Left hindlimb (tissue), 1 donor: ENCODE measurements around the gene ZBTB16.

Experiments
- DNase-seq: peaks from one replicate; pipeline ENCODE4 v3.0.0-alpha.2; 2018

Gene ZBTB16

DNA sequence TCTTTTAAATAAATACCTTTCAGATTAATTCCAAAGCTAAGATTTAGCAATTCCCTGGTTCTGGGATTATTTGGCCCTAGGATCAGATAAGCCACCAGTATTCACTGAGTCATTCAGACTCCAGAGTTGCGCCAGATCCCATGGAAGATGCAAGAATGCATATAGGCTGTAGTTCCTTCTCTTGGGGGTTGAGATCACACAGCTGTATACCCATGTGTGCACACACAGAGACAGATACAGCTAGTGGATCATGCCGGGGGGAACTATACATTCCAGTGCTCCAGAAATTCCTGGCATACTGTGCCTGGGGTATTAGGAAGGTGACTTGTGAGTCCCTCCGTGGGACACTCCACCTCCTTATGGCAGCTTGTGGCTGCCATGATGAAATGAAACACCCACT lies 75.4 kb downstream of the ZBTB16 start:
- no peak for DNase-seq

DNA sequence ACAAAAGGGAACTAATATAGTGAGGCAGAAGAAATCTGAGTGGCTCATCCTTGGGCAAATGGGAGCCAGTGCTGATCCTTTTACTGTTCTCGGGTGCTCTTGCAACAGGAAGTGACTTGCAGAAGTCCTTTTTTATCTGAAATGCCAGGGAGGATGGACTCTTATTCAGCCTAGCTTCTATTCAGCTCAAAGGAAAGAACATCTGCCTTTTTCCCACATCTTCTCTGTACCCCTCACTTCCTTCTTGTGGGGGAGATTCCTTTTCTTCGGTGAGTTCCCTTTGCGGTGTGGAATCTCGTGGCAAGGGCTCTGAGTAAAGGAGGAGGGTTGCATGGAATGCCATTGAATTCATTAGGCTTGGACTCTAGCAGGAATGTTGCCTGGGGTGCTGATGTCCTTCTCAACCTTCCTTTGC lies 76.2 kb downstream of the ZBTB16 start:
- DNase-seq: no peak

DNA sequence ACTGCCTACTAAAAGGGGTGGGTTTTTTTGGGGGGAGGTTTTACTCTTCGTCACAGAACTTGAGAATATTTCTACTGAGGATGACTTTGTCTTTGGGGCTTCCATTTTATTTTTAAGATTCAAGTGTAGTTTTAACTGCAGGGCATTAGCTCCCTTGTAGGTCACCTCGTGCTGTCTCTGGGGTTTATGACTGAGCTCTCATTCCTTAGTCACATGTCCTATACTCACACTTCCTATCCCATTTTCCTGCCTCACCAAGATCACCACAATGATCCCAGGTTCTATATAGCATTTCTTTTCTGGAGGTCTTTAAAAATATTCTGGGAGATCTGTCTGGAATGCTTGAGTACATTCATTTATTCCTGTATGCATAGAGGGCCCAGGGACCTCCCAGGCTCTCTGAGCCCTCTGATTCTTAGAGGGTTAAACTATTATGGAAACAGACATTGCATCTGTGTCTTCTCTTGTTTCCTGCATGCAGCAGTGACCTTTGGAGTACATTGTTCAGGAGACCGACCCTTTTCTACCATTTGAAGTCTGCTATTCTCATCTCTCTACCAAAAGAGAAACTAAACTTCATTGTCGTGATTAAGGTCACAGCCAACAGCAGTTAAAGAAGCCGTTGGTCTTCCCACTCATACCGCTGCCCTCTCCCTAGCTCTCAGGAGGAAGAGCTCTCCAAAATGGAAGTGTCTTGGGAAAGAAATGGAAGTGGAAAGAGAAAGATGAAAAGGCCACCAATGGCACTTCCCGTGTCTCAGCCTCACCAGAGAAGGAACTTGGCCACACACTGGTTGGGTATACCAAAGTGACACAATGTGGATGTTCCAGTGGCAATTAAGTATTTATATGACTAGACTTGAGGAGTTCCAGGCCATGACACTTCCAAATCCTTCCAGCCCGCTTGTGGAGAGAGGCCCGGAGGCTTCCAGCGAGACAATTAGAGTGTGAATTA lies 77.5 kb downstream of the ZBTB16 start:
- no peak for DNase-seq

DNA sequence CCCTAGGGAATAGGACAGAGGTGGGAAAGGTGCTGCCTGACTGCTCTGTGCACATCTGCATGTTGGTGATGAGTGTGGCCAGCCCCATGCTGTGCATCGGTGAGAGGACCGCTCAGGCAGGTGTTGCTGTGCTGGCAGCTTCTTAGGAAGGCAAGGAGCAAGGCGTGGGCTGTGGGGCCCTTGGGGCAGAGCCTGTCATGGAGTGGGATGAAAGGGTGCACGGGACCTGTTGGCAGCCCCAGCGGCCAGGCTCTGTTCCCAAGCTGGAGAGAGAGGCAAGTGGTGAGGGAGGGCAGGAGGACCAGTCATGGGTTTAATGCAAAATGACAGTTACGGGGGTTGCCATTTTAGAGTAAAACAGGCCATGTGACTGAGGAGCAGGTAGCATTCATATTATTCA lies 78.3 kb downstream of the ZBTB16 start:
- DNase-seq: no peak

DNA sequence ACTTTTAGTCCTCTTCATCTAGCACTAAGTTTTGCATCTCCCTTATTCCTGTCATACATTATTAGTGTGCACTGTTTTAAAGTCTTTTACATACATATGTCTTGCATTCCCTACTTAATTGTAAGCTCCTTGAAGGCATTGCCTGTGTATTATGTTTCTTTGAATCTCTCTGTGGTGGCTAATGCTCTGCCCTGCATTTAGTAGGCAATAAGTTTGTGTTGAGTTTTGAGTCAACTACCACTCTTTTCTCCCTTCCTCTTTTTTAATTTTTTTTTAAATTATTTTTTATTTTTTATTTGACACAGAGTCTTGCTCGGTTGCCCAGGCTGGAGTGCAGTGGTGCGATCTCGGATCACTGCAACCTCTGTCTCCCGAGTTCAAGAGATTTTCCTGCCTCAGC lies 78.9 kb downstream of the ZBTB16 start:
- no peak for DNase-seq

DNA sequence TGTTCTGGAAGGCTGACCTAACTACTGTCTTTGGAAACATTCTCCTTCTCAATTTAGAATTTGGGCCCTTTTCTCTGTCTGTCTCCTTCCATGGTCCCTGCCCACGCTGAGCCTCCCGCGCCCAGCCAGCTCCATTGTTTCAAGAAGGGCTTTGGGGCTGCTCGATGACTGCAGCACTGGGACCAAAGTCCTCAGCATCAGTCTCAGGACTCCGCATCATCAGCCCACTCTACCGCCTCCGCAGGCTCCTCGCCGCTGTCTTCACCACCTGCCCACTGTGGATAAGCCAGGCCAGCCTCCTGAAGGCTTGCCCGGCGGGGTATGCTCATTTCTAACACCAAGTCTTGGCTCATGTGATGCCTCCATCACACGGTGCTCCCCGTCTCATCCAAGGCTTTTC lies 81.3 kb downstream of the ZBTB16 start:
- no peak for DNase-seq

DNA sequence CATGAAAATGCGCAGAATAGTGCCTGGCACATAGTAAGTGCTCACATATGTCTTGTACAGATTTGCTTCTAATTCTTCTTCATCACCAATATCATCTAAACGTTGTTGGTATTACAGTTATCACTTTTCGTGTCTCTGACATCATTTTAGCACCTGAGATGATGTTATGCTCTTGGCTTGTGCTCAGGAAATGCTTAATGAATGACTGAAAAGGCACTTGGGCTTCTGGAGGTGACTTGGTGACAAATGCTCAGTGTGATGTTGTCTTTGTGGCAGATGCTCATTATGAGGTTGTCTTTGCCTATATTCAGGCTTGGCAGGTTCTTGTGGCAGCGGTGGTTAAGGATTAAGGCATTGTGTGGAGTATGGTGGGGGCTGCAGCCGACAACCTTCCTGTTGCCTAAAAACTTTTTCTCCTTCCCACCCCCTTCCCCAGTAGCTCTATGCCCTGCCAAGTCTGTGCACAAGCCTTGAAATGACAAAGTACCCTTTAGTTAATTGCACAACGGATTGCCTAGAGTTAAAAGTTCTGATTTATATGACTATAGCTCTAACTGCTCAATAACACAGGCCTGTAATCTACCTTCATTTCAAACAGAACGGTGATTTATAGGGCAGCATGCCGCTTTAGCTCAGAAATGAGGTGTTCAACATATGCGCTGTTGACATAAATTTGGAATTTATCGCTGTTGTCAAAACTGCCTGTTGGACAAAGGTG lies 82.5 kb downstream of the ZBTB16 start:
- DNase-seq: no peak

DNA sequence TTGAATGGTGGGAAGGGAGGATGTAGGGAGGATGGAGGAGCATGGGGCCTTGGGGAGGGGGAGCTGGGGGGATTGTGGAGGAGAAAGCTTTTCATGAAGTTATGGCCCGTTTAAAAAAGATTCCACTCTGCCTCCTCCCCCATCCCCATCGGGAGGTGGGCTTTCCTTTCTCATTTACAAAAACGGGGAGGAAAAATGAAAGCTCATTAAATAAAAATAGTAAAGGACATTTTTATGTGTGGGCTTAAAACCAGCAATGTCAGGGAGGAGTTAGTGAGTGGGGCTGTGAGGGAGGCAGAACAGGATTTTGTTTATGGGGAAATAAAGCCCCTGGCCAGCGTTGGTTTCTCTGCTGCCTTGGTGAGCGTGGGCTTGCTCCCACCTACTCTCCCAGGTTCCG lies 83.2 kb downstream of the ZBTB16 start:
- DNase-seq: no peak

DNA sequence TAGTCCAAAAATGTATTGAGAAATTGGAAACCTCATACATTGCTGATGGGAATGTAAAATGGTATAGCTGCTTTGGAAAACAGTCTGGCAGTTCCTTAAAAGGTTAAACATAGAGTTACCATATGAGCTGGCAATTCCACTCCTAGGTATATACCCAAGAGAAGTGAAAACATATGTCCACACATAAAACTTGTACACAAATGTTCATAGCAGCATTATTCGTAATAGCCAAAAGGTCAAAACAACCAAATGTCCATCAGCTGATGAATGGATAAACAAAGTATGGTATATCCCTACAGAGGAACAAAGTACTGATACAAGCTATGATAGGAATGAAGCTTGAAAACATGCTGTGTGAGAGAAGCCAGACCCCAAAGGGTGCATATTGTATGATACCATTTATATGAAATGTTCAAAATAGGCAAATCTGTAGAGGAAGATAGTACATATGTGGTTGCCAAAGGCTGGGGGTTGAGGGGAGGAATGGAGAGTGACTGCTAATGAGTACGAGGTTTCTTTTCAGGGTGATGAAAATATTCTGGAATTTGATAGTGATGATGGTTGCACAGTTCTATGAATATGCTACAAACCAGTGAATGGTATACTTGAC lies 85.8 kb downstream of the ZBTB16 start:
- DNase-seq: no peak

DNA sequence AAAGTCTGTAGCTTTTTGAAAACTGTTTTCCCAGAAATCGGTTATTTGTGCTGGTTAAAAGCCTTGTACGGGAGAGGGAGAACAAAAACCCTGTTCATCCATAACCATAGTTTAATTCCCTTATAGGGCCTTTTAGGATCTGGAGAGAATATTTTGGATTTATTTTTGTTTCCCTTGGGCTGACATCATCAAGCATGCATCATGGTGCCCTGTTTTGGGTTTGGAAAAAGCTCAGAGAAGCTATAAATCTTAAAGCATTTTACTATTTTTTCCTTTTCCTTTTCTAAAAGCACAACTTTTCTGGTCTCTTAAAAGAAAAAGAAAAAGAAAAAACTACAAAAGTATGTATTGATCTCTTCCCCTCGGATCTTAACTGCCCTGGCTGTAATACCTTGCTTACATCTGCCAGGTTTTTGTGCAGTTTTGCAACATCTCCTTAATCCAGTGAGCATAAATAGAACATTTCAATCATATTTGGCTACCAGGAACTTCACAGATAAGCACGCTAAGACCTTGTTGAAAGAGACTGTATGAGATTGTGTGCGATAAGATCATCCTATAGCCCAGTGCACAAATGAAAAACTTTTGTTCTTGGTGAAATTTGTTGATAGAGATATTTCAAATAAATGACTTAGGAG lies 88.0 kb downstream of the ZBTB16 start:
- no peak for DNase-seq

DNA sequence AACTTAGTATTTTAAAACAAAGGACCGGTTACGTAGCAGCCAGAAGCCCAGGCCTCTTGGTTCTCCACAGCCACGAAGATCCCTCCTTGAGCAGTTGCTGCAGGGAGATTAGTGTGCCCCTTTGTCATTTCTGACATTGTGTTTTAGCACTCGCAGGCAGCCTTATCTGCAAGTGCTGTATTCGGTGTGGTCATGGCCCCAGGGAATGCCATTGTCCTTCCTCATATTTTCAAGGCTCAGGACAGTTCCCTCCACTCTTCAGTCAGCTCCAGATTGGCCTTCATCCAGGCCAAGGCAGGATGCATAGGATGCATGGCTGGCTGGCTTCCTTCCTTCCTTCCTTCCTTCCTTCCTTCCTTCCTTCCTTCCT lies 88.5 kb downstream of the ZBTB16 start:
- DNase-seq: no peak

DNA sequence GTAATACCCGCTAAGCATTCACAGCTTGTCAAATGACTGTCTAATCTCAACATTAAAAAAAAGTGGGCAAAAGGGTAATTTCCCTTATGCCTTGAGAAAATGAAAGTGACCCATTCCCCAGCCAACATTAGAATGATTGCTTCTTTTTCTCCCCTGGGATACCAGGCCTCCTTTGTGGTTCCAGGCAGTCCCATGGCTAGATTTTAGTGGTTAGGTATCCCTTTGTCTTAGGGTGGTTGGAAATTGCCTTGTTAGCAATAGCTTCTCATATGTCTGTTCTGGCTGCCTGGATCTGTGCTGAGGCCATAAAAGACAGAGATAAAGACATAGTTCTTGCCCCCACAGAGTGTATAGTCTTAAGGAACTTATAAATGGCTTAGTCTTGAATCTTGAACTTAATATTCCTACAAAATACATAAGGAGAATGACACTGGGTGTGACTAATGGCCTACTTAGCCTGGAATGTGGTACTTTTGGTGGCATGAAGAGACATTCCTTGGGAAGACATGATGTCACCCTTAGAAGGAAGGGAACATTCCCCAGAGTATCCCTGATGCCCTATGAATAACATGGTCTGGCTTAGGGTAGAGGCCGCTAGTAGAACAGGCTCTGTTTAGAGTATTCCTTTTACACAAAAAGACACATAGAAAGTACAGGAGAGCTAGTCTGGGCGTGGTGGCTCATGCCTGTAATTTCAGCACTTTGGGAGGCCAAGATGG lies 90.3 kb downstream of the ZBTB16 start:
- DNase-seq: no peak

DNA sequence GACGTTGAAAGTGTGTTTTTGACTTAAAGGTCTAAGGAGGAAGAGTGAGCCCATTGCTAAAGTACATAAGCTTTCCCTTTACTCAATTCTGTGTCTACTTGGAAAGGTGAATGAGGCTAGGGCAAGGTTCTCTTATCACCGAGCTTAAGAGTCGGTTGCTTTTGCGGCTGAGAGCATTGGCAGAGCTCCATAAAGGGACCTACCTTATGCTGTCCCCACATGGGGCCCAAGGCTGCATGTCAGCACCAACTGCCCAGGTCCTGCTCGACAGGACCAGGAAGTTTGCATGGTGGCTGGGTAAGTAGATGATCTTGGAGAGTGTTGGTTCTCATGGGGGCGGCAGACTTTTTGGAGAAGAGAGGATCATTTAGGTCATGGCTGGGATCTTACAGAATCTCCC lies 91.2 kb downstream of the ZBTB16 start:
- no peak for DNase-seq

DNA sequence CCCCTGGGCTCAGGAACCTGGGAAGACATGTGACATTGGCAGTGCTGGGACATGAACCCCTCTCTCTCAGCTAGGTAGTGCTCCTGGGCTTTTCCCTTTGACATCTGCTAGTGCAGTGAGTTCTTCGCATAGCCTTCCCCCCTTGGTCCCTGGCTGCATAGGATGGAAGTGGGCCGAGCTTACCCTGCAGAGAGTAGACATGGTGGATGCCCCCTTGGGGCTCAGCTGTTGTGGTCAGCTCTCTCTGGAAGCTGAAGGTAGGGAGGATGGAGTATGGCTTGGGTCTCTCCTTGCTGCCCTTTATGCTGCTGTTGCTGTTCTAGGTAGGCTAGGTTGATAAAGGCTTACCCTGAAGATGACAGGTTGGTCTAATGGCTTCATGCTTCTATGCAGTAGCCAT lies 92.1 kb downstream of the ZBTB16 start:
- DNase-seq: no peak

DNA sequence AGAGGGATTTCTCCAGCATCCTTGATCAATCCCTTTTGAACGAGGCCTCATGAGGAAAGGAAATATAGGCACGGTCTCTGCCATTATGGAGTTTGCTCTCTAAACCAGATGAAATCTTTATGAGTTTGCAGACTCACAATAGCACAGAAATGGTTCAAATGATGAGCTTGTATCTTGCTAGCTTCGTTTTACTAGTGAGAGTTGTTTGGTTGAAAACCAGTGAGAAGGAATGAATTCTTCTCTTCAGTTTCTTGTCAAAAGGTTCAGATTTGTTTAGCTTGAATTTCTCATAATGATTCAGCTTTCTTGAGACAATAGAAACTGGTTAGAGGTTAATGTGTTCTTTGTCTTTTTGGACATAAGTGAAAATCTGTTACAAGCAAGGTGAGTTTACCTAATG lies 92.7 kb downstream of the ZBTB16 start:
- no peak for DNase-seq

DNA sequence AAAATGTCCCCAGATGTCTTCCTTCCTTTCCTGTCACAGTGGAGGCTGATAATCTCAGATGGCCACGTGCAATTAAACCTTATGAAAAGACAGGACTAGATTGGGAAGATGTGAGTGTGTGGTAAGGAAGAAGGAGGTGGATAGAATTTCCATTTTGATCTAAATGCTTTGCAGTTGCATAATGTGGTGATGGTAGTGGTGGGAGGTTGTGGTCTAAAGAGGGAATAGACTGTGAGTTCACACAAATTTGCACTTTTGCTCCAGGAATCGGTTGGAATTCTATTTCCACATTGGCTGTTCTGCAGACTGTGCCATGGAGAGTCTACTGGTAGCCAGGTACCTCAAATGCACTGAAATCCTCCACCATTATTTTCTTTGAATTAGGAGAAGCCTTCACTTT lies 93.3 kb downstream of the ZBTB16 start:
- DNase-seq: no peak

DNA sequence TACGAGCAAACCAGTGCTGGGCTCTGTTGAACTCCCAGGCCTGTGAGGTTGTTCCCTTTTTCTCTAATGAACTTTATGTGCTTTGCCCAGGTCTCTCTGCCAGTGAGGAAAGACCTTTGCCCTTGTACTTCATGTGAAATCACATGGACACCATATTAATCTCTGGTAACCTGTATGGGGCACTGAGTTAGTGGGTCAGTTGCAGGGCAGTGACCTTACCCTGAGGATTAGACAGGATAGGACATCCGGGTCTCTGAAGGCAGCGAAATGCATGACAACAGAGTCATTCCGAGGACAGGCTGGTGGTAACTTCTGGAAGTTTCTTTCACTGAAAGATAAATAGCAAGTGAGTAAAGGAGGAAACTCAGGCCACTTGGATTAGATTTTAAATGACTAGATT lies 93.7 kb downstream of the ZBTB16 start:
- DNase-seq: no peak

DNA sequence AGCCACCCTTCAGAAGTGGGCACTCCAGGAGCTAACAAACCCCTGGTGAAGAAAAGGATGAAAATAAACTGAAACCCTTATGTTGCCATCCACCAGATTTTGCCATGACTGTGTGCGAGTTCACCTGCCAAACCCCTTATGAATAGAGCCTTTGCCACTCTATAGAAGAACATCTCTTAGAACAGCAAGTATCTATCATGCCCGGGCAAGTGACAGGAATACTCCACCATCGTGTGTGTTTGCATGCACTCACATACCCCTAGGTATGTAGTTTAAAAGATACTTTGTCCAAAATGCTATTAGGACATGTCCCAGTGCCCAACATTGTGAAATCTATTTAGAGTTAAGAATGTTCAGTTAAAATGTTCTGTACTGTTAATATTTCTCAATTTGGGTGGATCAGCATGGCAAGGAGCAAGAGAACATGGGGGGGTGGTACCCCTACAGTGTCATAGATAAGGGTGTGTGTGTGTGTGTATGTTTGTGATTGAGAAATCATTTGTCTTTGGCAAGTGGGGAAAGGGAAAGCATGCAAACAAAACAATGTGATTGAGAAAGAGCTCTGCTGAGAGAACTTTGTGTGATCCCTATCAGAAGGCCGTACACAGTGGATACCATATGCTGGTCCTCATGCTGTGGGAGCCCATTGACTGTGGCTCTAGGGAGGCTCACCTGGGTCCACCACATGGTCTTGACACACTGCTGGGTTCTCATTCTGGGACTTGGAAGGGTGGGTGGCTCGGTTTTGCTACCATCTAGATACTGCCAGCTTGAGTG lies 94.9 kb downstream of the ZBTB16 start:
- no peak for DNase-seq

DNA sequence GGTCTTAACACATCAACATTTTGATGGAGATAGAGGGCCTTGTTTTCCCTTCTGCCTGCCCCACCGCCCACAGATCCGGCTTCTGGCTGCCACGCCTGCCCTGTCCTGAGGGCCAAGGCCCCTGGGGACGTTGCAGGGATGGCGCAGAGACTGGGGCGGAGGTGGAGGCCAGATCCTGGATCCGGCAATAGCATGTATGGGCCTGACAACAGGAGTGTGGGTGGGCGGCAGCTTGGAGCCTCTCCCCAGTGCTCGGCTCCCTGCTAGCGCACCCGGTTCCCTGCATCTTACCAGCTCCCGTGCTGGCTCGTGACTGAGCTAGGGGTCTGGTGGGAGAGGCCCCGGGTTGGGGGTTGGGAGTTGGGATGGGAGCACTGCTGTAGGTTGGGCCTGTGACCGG lies 95.6 kb downstream of the ZBTB16 start:
- DNase-seq: no peak

DNA sequence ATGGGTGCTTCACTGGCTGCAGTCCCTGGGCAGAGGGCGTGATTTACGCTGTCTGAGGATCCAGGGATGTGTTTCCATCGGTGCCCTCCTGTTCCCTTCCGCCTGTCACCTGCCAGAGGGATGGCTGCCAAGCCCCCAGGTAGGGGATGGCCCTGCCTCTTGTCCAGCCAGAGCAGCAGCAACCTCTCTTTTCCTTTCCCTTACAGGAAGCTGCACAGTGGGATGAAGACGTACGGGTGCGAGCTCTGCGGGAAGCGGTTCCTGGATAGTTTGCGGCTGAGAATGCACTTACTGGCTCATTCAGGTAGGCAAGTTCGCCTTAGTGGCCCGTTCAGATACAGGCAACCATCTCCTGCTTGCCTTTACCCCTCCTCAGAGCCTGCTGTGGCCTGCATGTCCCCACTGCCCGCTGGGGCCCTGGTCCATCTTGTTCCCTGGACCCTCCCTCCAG lies 96.6 kb downstream of the ZBTB16 start:
- no peak for DNase-seq

DNA sequence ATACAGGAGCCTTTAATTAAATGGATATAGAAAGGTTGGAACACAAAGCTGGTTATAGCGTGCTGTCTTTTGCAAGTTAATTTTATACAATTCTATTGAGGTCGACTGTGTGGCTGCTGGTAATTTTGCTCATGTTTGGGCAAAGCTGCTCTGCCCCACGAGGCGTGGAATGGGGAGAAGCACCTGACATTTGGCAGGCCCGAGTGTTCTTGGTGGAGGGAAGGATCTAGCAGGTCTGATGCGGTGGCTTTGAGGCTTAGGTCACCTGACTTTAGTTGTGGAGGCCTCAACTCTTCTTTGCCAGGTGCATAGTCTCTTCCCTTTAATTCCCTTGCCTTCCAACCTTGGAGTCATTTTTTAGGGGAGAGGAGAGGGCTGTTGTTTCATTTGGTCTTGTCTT lies 97.3 kb downstream of the ZBTB16 start:
- DNase-seq: no peak
